GM23248 (cell line): ENCODE data around the gene UNC5A.

Experiments used
- EZH2 ChIP-seq: fragments of 200-600 bp; sonication (generic); IDR thresholded peaks from 2 replicates; pipeline ENCODE4 v1.6.1; 2018; ENCODE audit warnings: antibody characterized with exemption, mild to moderate bottlenecking; ENCODE audit not compliant: insufficient read depth, poor library complexity, severe bottlenecking
- EZH2phosphoT487 ChIP-seq: fragments of 200-600 bp; sonication (generic); IDR thresholded peaks from 2 replicates; pipeline ENCODE4 v1.6.1; 2018; ENCODE audit warnings: antibody characterized with exemption, moderate library complexity, mild to moderate bottlenecking, low read depth; ENCODE audit not compliant: insufficient read depth

DNA sequence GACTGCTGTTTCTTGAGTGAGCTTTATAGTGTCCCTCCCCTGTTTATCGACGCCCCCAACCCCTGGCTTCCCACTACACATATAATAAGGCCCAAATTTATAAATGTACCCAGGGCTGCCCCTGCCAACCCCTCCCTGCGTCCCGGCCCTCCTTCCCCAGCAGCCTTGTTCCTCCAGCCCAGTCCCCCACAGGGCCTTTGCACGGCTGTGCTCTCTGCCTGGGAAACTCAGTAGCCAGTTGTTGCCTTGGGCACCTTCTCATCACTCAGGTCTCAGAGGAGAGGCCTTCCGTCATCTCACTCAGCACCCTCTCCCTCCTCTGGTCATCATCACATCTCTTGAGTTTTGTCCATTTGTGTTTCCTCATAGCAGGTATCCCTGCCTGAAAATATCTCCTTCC, 15.8 kb upstream of the UNC5A start:
- TF ChIP-seq EZH2 (no peak), EZH2phosphoT487 (no peak)
